Measurements from ENCODE around the gene TBC1D7. TPM values are rescaled to one million over a fixed set of nuclear protein-coding genes. Genes with fewer than 3 reads are reported as not detected.

TBC1D7 gene
- total RNA-seq, 1 experiment from 2014 or later = 152 TPM

DNA sequence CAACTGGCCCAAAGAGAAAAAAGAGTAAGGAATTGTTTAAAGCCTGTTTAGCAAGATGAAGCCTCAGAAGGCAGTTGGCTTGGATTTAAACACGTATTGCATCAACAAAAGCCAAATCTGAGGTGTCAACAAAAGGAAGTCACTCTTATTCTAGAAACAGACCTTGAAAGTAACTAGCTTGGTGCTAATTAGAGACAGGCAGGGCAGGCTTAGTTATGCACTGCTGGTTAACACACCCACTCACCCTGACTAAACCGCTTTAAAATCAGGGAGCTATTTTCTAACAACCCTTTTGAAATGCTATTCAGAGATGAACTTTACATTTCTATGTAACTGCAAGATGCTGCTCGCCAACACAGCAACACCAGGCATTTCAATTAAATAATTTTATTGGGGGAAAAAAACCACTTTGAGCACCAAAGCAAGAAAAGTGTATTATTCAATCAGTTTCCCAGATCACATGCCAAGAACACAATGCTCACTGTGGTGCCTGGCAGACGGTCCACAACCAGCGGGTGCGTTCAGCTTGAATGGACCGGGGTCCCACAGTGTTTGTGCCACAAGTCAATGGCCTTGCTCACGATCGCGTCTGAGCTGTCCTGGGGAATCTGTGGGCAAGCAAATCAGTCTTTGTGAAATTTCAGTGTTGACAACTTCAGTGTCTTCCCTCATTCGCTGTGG is 23.6 kb downstream of the TBC1D7 start:
- DNase-seq = no peak
- no peak overlapping the region for H3K27ac Mint-ChIP-seq (ENCODE audit: unreplicated experiment)
- H3K36me3 Mint-ChIP-seq (ENCODE audit: insufficient read depth, unreplicated experiment) = peaks cover 100% of the 10 kb centered on the region
- H3K27me3 ChIP-seq (replicated peaks; ENCODE audit: control insufficient read depth, insufficient read depth, low read length) = no peaks in the 10 kb centered on the region
- ChIA-PET POLR2A (no interaction called here), CTCF (no interaction called here)
- intact Hi-C loops (cut with micrococcal nuclease; ENCODE audit: unreplicated experiment) = no loop called here
- H3K27me3 Mint-ChIP-seq (ENCODE audit: insufficient read depth, unreplicated experiment) = no peaks in the 10 kb centered on the region
- H3K4me1 Mint-ChIP-seq (ENCODE audit: low read depth, unreplicated experiment) = peaks cover 26% of the 10 kb centered on the region
- no peak overlapping the region for H3K4me3 Mint-ChIP-seq (ENCODE audit: unreplicated experiment)
- no TSS peak for BruUV-seq (replicated peaks)
- H3K9me3 ChIP-seq = no peaks in the 10 kb centered on the region
- peaks cover 12% of the 10 kb centered on the region for H3K4me1 ChIP-seq
- H3K4me3 ChIP-seq (ENCODE audit: low read depth, low read length) = no peak overlapping the region
- TF ChIP-seq, protein P1, sequence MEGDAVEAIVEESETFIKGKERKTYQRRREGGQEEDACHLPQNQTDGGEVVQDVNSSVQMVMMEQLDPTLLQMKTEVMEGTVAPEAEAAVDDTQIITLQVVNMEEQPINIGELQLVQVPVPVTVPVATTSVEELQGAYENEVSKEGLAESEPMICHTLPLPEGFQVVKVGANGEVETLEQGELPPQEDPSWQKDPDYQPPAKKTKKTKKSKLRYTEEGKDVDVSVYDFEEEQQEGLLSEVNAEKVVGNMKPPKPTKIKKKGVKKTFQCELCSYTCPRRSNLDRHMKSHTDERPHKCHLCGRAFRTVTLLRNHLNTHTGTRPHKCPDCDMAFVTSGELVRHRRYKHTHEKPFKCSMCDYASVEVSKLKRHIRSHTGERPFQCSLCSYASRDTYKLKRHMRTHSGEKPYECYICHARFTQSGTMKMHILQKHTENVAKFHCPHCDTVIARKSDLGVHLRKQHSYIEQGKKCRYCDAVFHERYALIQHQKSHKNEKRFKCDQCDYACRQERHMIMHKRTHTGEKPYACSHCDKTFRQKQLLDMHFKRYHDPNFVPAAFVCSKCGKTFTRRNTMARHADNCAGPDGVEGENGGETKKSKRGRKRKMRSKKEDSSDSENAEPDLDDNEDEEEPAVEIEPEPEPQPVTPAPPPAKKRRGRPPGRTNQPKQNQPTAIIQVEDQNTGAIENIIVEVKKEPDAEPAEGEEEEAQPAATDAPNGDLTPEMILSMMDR (IDR thresholded peaks at IDR 0.05; ENCODE audit: insufficient read depth in 1 of 2, low read depth in 1 of 2, low read length in 1 of 2, severe bottlenecking in 1 of 2, unreplicated experiment in 1 of 2) = no peak
- no peaks in the 10 kb centered on the region for H3K9me3 Mint-ChIP-seq (ENCODE audit: unreplicated experiment)
- peaks cover 3% of the 10 kb centered on the region; the same call in 1 of the 2 replicates for H3K36me3 ChIP-seq (ENCODE audit: control insufficient read depth, insufficient read depth, low read length)

DNA sequence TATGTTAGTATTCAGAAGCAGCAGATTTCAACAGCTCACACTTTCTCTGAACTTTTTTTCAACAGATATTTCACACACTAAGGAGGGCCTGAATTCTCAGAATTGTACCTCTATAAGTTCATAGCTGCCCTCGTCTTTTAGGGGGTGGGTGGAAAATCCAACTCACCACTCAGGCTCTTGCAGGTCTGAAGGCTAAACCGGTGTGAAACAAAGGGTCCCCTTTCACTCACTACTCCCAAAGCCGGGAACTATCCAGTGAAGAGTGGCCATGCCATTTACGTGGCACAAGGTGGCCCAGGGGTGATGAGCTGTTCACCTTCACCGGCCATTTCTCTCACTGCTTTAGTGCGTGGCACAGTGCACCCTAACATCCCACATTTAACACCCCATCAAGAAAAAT is 24.2 kb downstream of the TBC1D7 start:
- CTCF ChIA-PET = no interaction called here
- no peaks in the 10 kb centered on the region for H3K27me3 ChIP-seq (replicated peaks; ENCODE audit: control insufficient read depth, insufficient read depth, low read length)
- no peaks in the 10 kb centered on the region for H3K9me3 Mint-ChIP-seq (ENCODE audit: unreplicated experiment)
- BruUV-seq (replicated peaks) = no TSS peak
- POLR2A ChIA-PET = no interaction called here
- TF ChIP-seq, protein P1 (IDR thresholded peaks at IDR 0.05; ENCODE audit: insufficient read depth in 1 of 2, low read depth in 1 of 2, low read length in 1 of 2, severe bottlenecking in 1 of 2, unreplicated experiment in 1 of 2) = no peak
- peaks cover 7% of the 10 kb centered on the region for H3K4me1 ChIP-seq
- H3K27ac Mint-ChIP-seq (ENCODE audit: unreplicated experiment) = no peak overlapping the region
- no peak overlapping the region for H3K4me3 ChIP-seq (ENCODE audit: low read depth, low read length)
- intact Hi-C loops (cut with micrococcal nuclease; ENCODE audit: unreplicated experiment) = no loop called here
- peaks cover 3% of the 10 kb centered on the region; the same call in 1 of the 2 replicates for H3K36me3 ChIP-seq (ENCODE audit: control insufficient read depth, insufficient read depth, low read length)
- H3K27me3 Mint-ChIP-seq (ENCODE audit: insufficient read depth, unreplicated experiment) = no peaks in the 10 kb centered on the region
- H3K4me1 Mint-ChIP-seq (ENCODE audit: low read depth, unreplicated experiment) = peaks cover 23% of the 10 kb centered on the region
- H3K9me3 ChIP-seq = no peaks in the 10 kb centered on the region
- H3K36me3 Mint-ChIP-seq (ENCODE audit: insufficient read depth, unreplicated experiment) = peaks cover 100% of the 10 kb centered on the region
- DNase-seq = no peak
- H3K4me3 Mint-ChIP-seq (ENCODE audit: unreplicated experiment) = no peak overlapping the region

DNA sequence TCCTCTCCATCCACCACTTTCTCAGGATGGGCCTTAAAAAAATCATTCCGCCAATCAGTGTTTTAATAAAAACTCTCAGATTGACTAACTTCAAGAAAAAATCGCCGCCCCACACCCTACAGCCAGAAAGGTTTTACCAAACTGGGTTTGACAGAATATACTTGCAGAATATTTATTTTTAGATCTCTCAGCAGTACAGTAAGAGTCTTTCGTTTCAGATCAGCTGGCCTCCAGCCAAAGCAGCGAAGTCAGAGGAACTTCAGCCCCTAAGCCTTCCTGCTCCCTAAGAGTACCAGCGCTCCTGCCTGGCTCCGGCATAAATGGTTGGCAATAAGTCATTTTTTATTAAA is 24.7 kb downstream of the TBC1D7 start:
- BruUV-seq (replicated peaks) = no TSS peak
- H3K4me1 ChIP-seq = peaks cover 3% of the 10 kb centered on the region
- H3K9me3 Mint-ChIP-seq (ENCODE audit: unreplicated experiment) = no peaks in the 10 kb centered on the region
- TF ChIP-seq, protein P1 (IDR thresholded peaks at IDR 0.05; ENCODE audit: insufficient read depth in 1 of 2, low read depth in 1 of 2, low read length in 1 of 2, severe bottlenecking in 1 of 2, unreplicated experiment in 1 of 2) = no peak
- intact Hi-C loops (cut with micrococcal nuclease; ENCODE audit: unreplicated experiment) = no loop called here
- DNase-seq = no peak
- CTCF ChIA-PET = no interaction called here
- peaks cover 100% of the 10 kb centered on the region for H3K36me3 Mint-ChIP-seq (ENCODE audit: insufficient read depth, unreplicated experiment)
- no peaks in the 10 kb centered on the region for H3K9me3 ChIP-seq
- H3K36me3 ChIP-seq (ENCODE audit: control insufficient read depth, insufficient read depth, low read length) = peaks cover 3% of the 10 kb centered on the region
- peak overlapping the region; percentile 7 for H3K27ac Mint-ChIP-seq (ENCODE audit: unreplicated experiment)
- H3K27me3 ChIP-seq (replicated peaks; ENCODE audit: control insufficient read depth, insufficient read depth, low read length) = no peaks in the 10 kb centered on the region
- POLR2A ChIA-PET = no interaction called here
- peaks cover 18% of the 10 kb centered on the region for H3K4me1 Mint-ChIP-seq (ENCODE audit: low read depth, unreplicated experiment)
- no peak overlapping the region for H3K4me3 Mint-ChIP-seq (ENCODE audit: unreplicated experiment)
- no peak overlapping the region for H3K4me3 ChIP-seq (ENCODE audit: low read depth, low read length)
- no peaks in the 10 kb centered on the region for H3K27me3 Mint-ChIP-seq (ENCODE audit: insufficient read depth, unreplicated experiment)

Data from Caco-2 (cell line).